ENCODE measurements around the gene NIPAL3. TPM values are rescaled to one million over a fixed set of nuclear protein-coding genes. Genes with fewer than 3 reads are reported as not detected.
A peak's percentile ranks its signal among the peaks of the same experiment; 100 is the strongest.

NIPAL3 gene
- total and polyA plus RNA-seq, 3 donors from 2014 or later, result 11.2 to 46.0 (median 33.1) TPM

DNA sequence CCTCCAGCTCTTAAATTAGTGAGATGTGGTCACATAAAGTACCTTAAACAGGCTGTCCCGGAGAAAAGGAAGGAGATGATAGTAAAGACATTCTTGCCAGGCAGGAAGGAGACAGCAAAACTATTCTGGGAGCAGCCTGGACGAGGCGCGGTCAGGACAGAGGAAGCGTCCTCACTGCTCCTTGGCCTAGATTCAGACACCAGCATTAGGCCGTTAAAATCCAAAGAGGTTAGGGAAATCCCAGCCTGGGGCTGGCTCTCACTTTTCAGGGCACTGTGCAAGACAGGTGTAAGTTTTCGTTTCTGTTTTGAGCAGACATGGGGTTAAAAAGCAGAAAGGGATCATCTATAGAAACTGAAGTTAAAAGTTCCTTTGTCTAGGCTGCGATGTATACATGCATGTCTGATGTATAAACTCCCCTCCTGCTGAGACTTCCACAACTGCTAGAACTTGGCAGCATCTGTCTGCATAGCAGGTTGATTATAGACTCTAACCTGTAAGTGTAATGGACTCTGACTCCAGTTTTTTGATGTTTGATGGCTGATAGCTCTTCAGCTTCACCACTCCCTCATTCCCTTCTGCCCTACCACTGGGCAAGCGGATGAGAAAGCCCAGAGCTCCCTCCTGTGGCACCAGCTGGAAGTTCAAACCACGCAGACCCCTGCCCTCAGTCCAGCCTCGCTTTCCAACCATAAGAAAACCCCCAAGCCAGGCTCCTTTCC, 23.6 kb upstream of the NIPAL3 start:
- Histone ChIP-seq H3K27me3 (no peaks in the 10 kb centered on the region), H3K36me3 (ENCODE audit: low read depth, missing control alignments) (no peaks in the 10 kb centered on the region), H3K27ac (peak overlapping the region; percentile 60 to 82), H3K4me3 (no peak overlapping the region), H3K9me3 (no peaks in the 10 kb centered on the region), H3K4me1 (peaks cover 5% of the 10 kb centered on the region)
- intact Hi-C loops (cut with DNase I; ENCODE audit: low total_unique reads), result loop anchor here (2.0 kb wide), 1 partner anchor 191 kb away; no protein-coding TSS in a partner anchor
- TF ChIP-seq POLR2A (IDR thresholded peaks at IDR 0.05), result no peak
- TF ChIP-seq, protein P1, sequence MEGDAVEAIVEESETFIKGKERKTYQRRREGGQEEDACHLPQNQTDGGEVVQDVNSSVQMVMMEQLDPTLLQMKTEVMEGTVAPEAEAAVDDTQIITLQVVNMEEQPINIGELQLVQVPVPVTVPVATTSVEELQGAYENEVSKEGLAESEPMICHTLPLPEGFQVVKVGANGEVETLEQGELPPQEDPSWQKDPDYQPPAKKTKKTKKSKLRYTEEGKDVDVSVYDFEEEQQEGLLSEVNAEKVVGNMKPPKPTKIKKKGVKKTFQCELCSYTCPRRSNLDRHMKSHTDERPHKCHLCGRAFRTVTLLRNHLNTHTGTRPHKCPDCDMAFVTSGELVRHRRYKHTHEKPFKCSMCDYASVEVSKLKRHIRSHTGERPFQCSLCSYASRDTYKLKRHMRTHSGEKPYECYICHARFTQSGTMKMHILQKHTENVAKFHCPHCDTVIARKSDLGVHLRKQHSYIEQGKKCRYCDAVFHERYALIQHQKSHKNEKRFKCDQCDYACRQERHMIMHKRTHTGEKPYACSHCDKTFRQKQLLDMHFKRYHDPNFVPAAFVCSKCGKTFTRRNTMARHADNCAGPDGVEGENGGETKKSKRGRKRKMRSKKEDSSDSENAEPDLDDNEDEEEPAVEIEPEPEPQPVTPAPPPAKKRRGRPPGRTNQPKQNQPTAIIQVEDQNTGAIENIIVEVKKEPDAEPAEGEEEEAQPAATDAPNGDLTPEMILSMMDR (IDR thresholded peaks at IDR 0.05), result peak; percentile 43 to 63 (median 62)
- peak; percentile 68 for DNase-seq
- WGBS, 2 donors, result 46 to 47% methylated on average over 10 to 11 of the region's 11 CpGs

DNA sequence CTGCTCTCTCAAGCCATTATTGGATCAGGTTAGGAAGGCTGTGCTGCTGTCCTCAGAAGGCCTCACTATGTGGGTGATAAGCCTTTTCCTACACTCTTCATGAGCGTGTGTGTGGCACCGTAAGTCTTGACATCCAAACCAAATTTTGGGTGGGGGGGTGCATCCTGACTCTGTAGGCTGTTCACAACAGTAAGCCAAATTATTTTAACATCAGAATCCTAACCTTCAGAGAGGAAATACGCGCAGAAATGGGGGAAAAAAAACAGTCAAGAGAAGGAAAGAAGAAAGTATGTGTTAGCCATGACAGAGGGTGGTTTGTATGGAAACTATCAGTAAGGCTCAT, 23.0 kb upstream of the NIPAL3 start:
- peak overlapping the region in 1 of 2 donors; percentile 82 for H3K27ac ChIP-seq
- DNase-seq, result no peak
- H3K9me3 ChIP-seq, result no peaks in the 10 kb centered on the region
- no peak for TF ChIP-seq POLR2A (IDR thresholded peaks at IDR 0.05)
- TF ChIP-seq, protein P1 (IDR thresholded peaks at IDR 0.05), result no peak
- no peaks in the 10 kb centered on the region for H3K36me3 ChIP-seq (ENCODE audit: low read depth, missing control alignments)
- H3K27me3 ChIP-seq, result no peaks in the 10 kb centered on the region
- intact Hi-C loops (cut with DNase I; ENCODE audit: low total_unique reads), result no loop called here
- WGBS, 2 donors, result 82 to 87% methylated on average over 4 of the region's 4 CpGs
- H3K4me1 ChIP-seq, result peaks cover 5% of the 10 kb centered on the region
- no peak overlapping the region for H3K4me3 ChIP-seq

DNA sequence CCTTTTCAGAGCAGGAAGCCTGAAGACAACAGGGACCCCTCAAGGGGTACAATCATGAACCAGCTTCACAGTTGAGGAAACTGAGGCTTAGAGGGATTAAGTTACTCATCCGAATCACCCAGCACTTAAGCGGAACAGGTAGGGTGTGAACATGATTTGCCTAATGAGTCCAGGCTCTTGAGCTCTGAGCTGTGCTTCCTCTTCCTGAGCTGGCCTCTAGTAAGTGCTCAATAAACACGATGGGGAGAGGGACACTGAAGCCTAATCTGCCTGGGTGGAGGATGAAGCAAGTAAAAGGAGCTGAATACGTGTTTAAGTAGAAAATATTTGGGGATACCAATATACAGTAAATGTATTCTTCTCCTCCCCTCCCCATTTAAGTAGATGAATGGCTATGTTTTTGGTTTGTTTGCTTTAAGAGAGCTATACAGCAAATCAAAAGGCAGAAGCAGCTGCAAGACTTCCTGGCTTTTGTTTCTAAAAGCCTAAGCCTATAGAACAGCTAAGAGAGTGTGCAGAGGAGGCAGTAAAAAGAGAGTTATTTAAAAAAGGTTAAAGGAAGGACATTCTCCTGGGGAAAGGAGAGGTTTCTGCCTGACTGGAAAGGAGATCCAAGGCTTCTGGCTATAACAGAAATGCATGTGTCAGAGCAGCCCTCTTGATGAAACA, 22.5 kb upstream of the NIPAL3 start:
- no peaks in the 10 kb centered on the region for H3K9me3 ChIP-seq
- TF ChIP-seq, protein P1 (IDR thresholded peaks at IDR 0.05), result no peak
- no peak for TF ChIP-seq POLR2A (IDR thresholded peaks at IDR 0.05)
- intact Hi-C loops (cut with DNase I; ENCODE audit: low total_unique reads), result no loop called here
- no peaks in the 10 kb centered on the region for H3K36me3 ChIP-seq (ENCODE audit: low read depth, missing control alignments)
- DNase-seq, result no peak
- H3K4me1 ChIP-seq, result peaks cover 5% of the 10 kb centered on the region
- H3K4me3 ChIP-seq, result no peak overlapping the region
- H3K27me3 ChIP-seq, result no peaks in the 10 kb centered on the region
- no peak overlapping the region for H3K27ac ChIP-seq
- WGBS, 2 donors, result 86 to 87% methylated on average over 4 of the region's 4 CpGs

DNA sequence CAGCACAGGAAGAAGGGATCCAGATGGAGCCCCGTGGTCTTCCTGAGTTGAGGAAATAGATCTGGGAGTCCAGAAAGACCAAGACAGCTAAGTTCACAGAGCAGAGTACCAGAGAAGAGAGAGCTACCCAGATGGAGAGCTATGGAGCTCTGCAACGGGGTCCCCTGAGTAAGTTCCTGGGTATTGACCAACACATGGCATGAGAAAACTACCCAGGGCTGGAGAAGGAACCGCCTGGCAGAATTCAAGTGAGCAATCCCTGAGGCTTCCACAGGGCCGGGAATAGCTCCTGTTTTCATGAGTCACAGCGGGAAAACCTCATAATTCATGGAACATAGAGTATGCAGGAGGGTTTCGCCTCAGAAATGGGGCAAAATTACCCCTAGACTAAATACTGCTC, 21.7 kb upstream of the NIPAL3 start:
- DNase-seq, result no peak
- 82 to 89% methylated on average over 6 of the region's 6 CpGs for WGBS, 2 donors
- H3K27me3 ChIP-seq, result no peaks in the 10 kb centered on the region
- H3K27ac ChIP-seq, result no peak overlapping the region
- TF ChIP-seq, protein P1 (IDR thresholded peaks at IDR 0.05), result no peak
- no peak for TF ChIP-seq POLR2A (IDR thresholded peaks at IDR 0.05)
- intact Hi-C loops (cut with DNase I; ENCODE audit: low total_unique reads), result no loop called here
- H3K4me1 ChIP-seq, result peaks cover 5% of the 10 kb centered on the region
- H3K4me3 ChIP-seq, result no peak overlapping the region
- no peaks in the 10 kb centered on the region for H3K9me3 ChIP-seq
- no peaks in the 10 kb centered on the region for H3K36me3 ChIP-seq (ENCODE audit: low read depth, missing control alignments)

Measured in testis (tissue), 3 donors.